Neural progenitor cell (in vitro differentiated cells): ENCODE results near the gene BCL2L11.

Experiments
- EZH2 ChIP-seq: fragments of 200-600 bp; sonication (generic); IDR thresholded peaks from 2 replicates; pipeline ENCODE4 v1.6.1; 2017; ENCODE audit warnings: antibody characterized with exemption, mild to moderate bottlenecking, moderate library complexity
- EZH2phosphoT487 ChIP-seq: fragments of 200-600 bp; sonication (generic); IDR thresholded peaks from 2 replicates; pipeline ENCODE4 v1.6.1; 2017; ENCODE audit warnings: antibody characterized with exemption
- TF ChIP-seq, protein P1 (sequence below): fragments of 200-600 bp; sonication (generic); IDR thresholded peaks from 2 replicates; pipeline ENCODE4 v1.5.1; 2017; ENCODE audit warnings: antibody characterized with exemption, mild to moderate bottlenecking

DNA sequence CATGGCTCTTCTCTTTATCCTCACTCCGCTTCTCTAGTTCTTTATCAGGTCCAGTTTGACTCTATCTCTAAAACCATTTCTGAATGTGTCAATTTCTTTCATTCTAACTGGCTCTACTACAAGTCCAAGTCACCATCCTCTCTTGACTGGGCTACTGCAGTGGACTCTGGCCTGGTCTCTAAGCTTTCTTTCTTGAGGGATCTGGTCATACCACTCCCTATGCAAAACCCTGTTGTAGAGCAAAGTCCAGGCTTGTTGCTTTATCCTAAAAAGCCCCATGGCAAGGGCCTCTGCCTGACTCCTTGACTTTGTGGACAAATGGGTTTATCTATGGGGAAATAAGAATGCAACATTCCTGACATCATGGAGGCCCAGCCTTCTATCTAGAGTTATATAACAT is 87.1 kb downstream of the BCL2L11 start:
- TF ChIP-seq, protein P1, sequence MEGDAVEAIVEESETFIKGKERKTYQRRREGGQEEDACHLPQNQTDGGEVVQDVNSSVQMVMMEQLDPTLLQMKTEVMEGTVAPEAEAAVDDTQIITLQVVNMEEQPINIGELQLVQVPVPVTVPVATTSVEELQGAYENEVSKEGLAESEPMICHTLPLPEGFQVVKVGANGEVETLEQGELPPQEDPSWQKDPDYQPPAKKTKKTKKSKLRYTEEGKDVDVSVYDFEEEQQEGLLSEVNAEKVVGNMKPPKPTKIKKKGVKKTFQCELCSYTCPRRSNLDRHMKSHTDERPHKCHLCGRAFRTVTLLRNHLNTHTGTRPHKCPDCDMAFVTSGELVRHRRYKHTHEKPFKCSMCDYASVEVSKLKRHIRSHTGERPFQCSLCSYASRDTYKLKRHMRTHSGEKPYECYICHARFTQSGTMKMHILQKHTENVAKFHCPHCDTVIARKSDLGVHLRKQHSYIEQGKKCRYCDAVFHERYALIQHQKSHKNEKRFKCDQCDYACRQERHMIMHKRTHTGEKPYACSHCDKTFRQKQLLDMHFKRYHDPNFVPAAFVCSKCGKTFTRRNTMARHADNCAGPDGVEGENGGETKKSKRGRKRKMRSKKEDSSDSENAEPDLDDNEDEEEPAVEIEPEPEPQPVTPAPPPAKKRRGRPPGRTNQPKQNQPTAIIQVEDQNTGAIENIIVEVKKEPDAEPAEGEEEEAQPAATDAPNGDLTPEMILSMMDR, result no peak
- TF ChIP-seq EZH2phosphoT487 (no peak), EZH2 (no peak)
